GM21825 (cell line): ENCODE data around the gene TPCN2.

ENCODE experiments used
- ATAC-seq: cut with Tn5 transposase; IDR thresholded peaks from one replicate; pipeline ENCODE4 v1.9.1; 2021; ENCODE audit warnings: mild to moderate bottlenecking, moderate library complexity; ENCODE audit not compliant: unreplicated experiment

The TPCN2 gene

DNA sequence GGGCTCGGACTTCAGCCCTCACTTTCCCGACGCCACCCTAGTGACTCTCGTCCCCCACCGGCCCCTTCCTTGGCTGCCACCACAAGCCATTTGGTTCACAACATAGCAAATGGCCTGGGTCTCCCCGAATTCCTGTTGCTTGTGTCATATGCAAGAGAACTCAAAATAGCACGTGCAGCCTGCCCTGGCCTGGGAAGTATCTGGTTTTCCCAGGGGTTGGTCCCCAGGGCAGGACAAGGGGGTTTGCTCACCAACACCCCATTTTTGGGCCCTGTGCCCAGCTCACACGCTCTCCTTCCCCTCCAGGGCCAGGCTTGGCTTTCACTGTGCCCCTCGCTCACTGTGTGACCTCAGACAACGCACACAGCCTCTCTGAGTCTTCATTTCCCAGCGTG is 12.8 kb upstream of the TPCN2 start:
- no peak for ATAC-seq

DNA sequence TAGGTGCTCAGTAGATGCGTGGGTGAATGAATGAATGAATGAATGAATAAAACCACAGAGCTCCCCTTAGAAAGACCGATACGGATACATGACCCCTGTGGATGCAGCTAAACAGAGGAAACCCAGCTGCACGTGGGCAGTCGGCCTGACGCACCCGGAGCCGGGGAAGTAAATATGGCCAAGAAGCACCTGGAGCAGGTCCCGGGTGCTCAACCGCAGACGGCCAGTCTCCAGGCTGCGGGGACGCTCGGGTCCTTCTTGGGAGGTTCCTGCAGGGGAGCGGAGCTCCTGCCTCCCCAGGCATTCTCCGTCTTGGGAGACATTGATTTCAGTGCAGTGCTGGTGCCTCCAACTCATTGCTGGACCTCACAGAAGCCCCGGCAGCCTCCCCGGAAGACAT is 11.7 kb upstream of the TPCN2 start:
- no peak for ATAC-seq

DNA sequence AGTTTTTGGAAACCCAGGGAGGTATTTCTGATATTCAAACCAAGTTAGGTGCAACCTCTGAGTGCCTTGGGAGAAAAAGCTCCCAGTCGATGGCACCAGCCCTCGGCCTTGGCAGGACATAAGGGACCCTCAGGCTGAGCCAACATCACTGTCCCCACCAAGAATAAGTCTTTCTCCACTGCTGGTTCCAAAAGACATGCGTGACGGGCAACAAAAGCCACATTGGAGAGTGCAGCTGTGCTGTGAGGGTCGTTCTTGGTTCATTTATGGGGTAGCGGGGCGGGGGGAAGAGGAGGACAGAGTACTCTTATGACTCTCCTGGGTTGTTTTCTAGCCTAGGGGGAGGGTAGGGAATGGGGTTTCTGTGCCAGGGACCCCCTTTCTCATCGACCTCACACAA is 11.2 kb upstream of the TPCN2 start:
- no peak for ATAC-seq

DNA sequence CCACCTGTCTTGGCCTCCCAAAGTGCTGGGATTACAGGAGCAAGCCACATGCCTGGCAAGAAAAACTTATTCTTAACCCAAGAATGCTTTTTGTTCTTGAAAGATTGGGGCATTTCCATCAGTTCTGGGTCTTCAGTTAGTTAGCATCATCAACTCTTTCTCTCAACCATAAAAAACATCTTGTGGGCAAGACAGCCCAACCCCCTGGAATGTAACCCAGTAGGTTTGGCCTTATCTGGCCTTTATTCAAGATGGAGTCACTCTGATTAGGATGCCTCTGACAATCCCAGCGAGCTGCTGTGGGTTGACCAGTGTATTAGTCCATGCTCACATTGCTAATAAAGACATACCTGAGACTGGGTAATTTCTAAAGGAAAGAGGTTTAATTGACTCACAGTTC is 9.2 kb upstream of the TPCN2 start:
- no peak for ATAC-seq

DNA sequence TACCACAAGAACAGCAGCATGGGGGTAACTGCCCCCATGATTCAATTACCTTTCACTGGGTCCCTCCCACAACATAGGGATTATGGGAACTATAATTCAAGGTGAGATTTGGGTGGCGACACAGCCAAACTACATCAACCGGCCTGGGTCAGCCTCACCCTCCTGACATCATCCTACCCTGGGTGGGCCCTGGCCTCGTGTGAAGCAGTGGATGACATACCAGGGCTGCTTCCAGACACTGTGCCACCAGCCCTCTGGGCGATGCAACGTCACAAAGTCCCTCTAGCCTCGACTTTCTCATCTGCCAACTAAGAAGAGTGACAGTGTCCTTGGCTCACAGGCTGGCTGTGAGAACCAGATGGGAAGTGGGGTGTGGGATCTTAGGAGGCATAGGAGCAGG is 8.7 kb upstream of the TPCN2 start:
- ATAC-seq = no peak

DNA sequence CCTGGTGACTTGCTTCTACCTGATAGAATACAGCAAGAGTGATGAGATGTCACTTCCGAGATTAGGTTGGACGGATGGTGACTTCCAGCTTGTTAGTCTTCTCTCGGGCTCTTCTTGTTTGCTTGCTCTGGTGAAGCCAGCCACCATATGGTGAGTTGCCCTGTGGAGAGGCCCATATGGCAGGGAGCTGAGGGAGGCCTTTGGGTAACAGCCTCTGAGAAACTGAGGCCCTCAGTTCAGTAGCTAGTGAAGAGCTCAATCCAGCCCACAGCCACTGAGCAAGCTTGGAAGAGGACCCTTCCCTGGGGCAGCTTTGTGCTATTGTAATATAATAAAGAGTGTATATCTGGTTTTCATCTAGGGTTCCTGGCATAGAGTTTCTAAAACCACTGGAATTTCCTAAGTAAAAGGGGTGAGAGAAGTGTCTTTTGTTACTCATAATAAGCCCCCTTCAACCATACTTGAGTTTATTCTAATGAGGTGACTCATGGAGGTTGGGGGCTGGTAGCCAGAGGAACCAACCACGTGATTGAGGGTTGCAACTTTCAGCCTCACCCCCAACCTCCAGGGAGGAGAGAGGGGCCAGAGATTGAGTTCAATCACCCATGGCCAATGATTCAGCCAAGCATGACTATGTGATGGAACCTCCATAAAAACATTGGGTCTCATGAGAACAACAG is 8.0 kb upstream of the TPCN2 start:
- ATAC-seq = no peak

DNA sequence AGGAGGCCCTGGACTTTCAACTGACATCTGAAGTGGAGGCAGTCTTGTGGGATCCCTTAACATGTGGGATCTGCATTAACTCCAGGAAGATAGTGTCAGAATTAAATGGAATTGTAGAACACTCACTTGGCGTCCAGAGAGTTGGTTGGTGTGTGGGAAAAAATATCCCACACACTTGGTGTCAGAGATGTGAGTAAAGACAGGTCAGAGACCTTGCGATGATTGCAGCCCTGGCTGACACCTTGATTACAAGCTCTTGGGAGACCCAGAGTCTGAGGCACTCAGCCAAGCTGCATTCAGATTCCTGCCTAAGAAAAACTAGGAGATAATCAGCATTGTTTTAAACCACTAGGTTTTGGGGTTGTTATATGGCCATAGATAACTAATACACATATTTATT is 7.2 kb upstream of the TPCN2 start:
- ATAC-seq = no peak

DNA sequence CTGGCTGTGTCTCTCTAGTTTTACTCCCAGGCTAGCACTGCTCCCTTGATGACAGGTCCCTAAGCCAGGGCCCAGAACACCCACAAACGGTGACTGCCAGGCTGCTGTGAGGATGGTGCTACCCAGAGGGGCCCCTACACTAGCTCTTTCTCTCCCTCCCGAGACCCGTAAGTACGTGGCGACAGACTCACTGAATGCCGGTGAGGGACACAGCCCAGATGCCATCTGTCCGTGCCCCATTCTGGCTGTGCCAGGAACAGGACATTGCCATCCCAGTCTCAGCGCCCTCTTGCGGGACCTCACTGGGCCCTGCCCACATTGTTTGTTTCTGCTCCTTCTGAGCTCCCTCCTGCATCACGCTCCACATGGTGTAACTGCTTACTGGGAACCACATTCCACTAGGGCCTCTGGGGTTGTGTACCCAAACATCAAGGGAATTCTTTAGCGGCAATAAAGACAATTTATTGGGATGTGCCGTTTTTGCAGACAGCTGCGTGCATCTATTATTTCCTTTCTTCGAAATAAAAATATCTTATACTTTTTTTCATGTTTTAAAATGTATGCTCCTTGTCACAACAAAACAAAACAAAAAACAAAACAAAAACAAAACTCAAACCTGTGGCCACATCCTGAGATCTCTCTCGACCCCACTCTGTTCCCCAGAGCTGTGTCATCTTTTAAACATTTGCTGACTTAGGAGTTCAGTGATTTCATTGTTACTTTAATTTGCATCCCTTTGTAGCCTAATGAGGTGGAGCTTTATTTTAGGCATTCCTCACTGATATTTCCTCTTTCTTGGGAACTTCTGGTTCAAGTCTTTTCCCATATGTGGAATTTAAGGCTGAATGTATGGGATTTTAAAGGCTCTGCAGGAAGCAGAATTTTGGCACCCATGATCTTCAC is 4.4 kb upstream of the TPCN2 start:
- no peak for ATAC-seq

DNA sequence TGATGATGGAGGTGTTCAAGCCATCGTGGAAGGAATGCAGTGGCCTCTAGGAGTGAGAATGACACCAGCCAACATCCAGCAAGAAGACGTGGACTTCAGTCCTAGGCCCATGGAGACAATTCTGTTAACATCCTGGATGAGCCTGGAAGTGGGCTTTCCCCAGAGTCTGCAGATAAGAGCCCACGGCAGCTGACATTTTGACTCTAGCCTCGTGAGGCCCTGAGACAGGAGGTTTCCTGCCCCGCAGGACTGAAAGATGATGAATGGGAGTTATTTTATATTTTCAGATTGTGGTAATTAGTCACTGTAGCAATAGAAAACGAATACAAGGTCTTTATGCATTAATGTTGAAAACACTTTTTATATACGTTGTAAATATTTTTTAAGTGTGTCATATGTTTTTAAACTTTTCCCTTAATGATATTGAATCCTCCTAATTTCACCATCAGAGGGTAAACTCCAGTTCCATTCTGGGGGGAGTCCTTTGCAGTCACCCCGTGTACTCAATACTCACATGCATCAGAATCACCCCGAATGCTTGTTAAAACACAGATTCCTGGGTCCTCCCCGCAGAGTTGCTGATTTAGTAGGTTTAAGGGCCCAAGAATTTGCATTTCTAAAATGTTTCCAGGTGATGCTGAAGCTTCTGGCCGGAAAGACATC is 570 bp upstream of the TPCN2 start:
- ATAC-seq = no peak

DNA sequence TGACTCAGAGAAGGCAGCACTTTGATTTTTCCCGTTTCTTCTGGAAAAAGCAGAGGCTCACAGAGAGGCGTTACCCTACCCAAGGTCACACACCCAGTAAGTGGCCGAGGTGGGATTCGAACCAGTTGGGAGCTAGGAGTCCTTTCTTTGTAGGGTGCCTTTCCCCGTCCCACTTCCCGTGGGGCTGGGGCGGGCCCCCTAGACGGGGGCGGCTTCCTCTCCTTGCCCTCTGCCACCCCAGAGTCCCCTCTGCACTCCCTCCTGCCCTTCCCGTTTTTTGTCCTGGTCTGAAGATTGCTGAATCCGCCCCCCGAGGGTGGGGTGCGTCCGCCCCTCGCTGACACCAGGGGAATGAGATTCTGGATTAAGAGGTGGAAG is 747 bp downstream of the TPCN2 start:
- ATAC-seq = no peak

DNA sequence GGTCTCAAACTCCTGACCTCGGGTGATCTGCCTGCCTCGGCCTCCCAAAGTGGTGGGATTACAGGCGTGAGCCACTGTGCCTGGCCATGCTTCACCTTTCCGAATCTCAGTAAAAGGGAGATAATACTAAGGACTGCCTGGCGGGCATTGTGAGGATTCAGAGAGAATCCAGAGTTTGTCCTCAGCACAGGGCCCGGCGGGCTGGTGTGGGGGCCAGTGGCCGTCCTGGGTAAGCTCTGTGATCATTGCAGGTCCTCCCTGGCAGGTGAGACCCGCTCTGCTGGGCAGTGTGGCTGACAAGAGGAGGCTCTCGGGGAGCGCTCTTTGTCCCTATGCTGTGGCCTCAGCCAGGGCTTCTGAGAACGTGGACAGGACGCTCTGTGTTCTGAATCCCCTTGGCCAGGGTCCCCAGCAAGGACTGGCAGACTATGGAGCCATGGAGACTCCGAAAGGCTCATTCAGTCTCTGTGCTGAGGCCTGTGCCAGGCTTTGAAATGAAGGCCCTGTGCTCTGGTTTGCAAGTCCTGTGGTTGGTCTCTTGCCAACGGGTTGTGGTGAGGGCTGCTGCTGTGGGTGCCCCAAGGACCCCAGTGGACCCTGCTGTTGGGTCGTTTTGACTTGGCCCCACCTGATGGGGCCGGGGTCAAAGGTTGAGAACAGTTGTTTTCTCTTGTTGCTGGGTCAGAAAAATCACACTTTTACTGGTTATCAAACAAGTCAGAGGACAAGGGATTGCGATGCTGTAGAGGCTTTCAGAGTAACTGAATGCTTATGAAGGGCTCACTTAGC is 2.1 kb downstream of the TPCN2 start:
- no peak for ATAC-seq

DNA sequence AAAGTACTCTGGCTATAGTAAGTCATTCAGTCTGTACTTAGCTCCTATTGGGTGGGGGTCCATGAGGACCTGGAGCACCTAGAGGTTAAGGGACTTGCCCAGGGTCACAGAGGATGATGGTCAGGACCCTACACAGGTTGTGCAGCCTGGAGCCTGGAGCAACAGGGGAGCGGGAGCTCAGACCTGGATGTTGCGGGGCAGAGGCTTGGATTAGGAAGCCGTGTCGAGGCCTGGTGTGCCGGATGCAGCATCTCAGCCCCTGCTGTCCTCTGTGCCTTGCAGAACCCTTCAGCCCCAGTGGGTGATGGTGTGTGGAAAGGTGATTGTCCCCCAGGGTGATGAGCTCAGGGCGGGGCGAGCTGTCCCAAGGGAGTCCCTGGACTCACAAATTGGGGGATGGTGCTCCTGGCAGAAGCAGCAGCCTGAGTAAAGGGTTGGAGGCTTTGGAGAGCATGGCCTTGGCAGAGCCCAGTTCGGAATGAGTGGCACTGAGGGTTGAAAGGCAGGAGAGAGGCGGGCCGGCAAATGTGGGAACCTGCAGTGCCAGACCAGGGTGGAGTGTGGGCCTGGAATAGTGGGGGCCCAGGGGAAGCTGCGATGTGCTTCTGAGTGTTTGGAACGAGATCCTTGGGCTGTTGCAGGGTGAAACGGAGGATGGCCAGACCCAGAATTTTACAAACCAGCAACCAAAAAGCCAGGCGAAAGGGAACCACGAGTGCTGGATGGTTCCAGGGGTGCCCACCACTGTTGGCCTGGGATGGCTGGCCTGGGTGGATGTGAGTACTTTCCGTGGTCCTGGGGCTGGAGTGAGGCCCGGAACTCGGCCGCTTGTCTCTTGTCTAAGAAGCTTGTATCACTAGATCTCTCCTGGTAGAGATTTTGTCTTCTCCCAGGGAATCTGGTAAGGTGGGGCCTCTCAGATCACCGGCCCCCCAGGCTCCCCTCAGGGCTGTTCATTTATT is 2.9 kb downstream of the TPCN2 start:
- no peak for ATAC-seq

DNA sequence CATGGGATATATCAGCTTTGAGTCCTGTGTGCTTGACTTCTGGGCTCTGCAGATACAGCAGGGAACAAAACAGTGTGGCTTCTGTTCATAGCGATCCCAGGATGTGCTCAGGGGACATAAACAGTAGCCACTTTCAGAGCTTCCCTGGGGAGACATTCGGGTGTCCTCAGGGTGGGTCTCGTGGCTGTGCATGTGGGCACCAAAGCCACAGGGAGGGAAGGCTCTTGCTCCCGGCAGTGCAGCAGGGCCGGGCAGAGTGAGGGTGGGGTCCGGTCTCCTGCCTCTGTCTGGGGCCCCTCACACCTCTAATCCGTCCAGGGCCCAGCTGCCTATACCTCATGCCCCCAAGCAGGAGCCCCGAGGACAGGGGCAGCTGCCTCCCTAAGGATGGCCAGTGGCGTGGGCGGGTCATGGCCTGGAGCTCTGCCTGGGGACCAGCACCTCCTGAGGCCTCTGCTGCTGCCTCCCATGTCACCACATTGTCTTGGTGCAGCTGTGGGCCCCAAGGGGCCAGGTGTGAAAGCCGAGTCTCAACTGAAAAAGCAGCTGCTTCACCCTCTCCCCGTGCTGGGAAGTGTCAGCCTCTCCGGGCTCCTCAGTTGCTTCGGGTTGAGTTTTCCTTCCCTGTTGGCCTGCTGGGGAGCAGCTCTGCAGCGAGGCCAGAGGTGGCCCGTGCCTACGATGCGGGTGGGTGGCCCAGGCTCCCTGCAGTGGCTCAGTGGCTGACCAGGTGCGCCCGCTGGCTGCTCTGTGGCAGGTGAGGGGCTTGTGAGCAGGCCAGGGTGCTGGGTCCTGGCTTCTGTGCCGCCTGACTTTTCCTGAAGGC is 3.8 kb downstream of the TPCN2 start:
- no peak for ATAC-seq

DNA sequence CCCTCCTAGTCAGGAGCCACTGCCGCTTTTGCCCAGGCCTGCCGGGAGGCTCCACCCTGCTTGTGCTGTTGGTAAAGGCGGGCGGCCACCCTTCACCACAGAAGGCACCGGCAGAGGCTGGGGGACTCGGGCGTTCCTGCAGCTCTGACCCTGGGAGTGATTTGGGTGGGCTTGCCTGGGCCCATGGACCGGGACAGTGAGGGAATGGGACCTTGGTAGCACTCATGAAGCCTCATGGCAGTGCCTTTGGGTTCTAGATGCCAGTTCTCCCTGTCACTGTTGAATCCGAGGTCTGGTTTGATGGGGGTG is 4.4 kb downstream of the TPCN2 start:
- ATAC-seq = no peak

DNA sequence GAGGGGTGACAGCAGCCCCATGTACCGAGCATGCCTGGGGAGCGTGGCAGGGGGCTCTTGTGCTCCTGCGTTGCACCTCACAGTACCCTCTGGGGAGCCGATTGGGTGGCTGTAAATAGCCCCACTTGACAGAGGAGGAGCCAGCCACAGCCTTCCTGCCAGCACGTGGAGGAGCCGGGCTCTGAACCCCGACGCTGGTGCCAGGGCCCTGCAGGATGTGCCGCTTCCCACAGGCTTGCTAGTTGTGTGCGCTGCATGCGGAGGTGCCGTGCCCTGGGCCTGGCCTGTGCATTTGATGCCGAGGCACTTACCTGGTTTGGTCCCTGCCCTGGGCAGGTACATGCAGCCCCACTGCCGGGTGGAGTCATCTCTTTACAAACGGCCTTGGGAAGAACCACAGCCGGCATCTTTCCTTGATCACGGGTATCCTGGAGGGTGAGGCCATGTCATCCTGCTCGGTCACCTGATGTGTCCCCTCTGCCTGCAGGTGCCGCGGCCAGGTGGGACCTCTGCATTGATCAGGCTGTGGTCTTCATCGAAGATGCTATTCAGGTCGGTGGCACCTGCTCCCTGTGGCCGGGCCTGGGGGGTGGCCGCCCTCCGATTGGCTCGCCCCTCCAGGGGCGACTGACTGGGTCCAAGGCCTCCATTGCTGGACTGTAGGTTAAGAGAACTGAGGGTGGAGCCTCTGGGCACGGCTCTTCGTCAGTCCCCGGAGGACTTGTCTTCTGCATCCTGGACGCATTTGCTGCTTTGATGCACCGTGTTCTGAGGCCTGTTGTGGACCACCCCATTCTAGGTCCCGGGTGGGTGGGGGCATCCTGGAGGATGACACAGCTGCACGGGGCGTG is 5.0 kb downstream of the TPCN2 start:
- no peak for ATAC-seq

DNA sequence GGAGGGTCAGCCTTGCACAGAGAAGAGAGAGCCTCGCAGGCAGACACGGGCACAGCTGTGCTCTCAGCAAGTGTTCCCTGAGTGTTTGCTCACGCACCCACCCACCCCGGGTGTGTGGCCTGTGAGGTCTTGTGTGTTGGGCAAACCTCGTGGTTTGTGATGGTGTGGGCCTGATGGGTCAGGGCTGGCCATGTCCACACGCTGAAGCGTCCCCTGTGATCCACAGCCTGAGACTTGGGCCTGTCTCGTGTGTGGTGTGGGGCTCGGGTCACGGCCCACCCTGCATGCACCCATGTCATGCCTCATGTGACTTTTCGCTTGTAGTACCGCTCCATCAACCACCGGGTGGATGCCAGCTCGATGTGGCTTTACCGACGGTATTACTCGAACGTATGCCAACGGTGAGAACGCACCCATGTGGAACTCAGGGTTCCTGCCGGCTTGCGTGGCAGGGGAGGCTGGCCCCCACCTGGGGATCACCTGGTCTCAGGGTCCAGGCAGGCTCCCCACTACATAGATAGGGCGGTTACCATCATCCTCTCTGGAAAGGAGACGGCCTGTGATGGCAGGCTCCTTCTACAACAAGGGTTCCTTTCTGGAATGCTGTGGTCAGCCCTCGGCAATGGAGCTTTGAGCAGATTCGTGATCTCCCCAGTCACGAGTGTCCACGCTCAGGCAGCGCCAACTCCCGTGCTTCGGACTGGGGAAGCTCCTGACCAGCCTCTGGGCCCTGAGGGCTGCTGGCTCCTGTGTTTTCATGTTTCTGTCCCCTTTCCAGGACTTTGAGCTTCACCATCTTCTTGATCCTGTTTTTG is 5.9 kb downstream of the TPCN2 start:
- no peak for ATAC-seq

DNA sequence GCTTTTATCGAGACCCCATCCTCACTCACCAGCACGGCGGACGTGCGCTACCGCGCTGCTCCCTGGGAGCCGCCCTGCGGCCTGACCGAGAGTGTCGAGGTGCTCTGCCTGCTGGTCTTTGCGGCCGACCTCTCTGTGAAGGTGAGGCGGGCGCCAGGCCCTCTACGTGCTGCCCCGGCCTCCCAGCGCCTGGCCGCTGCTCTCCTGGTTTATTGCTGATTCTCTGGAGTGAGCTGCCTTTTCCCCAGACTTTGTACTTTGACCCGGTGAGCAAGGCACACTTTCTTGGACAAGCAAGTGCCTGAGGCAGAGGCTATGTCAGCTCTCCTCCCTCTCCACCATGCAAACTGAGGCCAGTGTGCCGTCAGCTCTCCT is 6.5 kb downstream of the TPCN2 start:
- ATAC-seq = no peak
